ENCODE results near the gene TMC6.
A peak's percentile ranks its signal among the peaks of the same experiment; 100 is the strongest.
"Not testable (repeated sequence)": the region's sequence is repeated elsewhere in the genome, so short reads cannot be mapped to it uniquely, and the experiment has no call there.

TMC6 gene, protein sequence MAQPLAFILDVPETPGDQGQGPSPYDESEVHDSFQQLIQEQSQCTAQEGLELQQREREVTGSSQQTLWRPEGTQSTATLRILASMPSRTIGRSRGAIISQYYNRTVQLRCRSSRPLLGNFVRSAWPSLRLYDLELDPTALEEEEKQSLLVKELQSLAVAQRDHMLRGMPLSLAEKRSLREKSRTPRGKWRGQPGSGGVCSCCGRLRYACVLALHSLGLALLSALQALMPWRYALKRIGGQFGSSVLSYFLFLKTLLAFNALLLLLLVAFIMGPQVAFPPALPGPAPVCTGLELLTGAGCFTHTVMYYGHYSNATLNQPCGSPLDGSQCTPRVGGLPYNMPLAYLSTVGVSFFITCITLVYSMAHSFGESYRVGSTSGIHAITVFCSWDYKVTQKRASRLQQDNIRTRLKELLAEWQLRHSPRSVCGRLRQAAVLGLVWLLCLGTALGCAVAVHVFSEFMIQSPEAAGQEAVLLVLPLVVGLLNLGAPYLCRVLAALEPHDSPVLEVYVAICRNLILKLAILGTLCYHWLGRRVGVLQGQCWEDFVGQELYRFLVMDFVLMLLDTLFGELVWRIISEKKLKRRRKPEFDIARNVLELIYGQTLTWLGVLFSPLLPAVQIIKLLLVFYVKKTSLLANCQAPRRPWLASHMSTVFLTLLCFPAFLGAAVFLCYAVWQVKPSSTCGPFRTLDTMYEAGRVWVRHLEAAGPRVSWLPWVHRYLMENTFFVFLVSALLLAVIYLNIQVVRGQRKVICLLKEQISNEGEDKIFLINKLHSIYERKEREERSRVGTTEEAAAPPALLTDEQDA

DNA sequence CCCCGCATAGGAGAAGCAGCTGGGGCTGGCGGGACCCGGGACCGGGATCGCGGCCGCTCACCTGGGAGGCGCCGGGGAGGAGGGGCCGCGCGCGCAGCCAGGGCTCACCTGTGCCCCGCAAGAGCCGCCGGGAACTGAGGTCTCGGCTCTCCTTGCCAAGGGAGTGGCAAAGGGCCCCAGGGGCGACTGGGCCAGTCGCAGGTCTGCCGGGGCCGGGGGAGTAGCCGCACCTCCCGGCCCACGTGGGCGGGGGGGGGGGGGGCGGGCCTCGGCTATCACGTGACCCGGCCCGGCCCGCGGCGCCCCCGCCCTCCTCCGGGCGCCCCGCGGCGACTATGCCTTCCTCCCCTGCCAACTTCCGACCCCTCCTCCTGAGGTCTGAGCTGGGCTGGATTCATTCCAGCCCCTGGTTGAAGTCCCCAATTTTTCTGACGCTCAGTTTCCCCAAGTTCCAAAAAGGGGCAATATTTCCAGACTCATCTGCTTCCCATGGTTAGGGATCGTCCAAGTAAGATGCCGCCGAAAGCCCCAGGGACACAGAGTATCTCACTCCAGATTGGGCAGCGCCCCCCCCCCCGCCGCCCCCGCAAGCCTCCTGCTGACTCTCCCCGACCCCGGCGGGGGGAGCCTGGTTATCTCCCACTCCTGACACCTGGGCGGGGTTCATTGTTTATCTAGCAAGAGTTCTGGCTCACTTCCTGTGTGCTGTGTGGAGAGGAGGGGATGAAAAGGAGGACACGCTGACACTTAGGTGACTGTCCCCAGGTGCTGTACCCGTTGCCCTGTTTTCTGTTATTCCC is at the start of gene TMC6:
Gene TMC6, minus strand, starts transcription at position 205 of the 800 bp plus-strand sequence. CDS start 1,923 bp downstream, outside the sequence.
- H3K36me3 Mint-ChIP-seq = peaks cover 53% of the 10 kb centered on the region
- peak within 1 kb of the TSS; percentile 100 for H3K27ac Mint-ChIP-seq
- H3K27me3 Mint-ChIP-seq = peaks cover 4% of the 10 kb centered on the region
- no peaks in the 10 kb centered on the region for H3K9me3 Mint-ChIP-seq
- H3K4me1 Mint-ChIP-seq = peaks cover 42% of the 10 kb centered on the region
- CTCF ChIA-PET = interaction anchor here (0.9 to 11.6 kb wide), 6 partner anchors 7 to 48 kb away, joined by 3 to 108 read pairs (median 8); no protein-coding TSS in a partner anchor
- peak within 1 kb of the TSS; percentile 95 for H3K4me3 Mint-ChIP-seq
- DNase-seq = peak; percentile 86

DNA sequence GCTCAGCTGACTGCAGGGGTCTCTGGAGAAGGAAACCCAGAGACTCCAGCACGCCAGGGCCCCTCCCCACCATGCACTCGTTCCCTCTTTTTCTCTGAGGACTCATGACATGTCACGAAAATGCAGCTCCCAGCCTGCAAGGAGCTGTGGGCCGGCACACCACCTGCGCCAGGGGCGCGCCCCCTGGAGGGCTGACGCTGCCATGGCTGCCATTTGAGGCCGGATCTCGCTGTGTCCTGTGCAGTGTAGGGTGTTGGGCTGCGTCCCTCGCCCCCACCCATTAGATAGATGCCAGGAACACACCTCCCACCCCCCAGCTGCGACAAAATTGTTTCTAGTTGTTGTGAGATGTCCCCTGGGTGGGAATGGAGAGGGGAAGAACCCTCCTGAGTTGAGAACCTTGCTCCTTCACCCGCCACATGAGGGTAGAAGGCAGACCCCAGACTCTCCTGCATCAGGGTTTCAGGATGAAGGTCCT is 48.0 kb upstream of the TMC6 start:
- CTCF ChIA-PET = interaction anchor here (1.0 to 4.2 kb wide), 22 partner anchors 10 to 158 kb away, joined by 3 to 28 read pairs (median 6); partner anchors contain the start of genes AFMID, TK1 and TMC8
- peaks cover 72% of the 10 kb centered on the region for H3K4me1 Mint-ChIP-seq
- peak; percentile 83 for DNase-seq
- H3K36me3 Mint-ChIP-seq = peaks cover 59% of the 10 kb centered on the region
- no peak overlapping the region for H3K4me3 Mint-ChIP-seq
- H3K9me3 Mint-ChIP-seq = no peaks in the 10 kb centered on the region
- peak overlapping the region; percentile 19 for H3K27ac Mint-ChIP-seq
- H3K27me3 Mint-ChIP-seq = no peaks in the 10 kb centered on the region

DNA sequence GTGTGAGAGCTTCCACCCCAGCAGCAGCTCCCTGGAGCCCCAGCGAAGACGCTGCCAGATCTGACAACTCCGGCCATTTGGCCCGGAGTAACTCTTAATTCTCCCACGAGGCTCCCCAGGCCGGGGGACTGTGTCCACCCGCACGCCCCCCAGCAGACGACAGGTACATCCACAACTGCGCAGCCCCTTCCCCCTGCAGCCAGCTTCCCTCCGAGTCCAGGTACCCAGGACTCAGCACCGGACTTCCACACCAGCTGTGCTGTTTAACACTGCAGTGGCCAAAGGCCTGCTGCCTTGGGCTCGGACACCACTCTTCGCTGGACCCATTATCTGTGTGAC is 47.1 kb upstream of the TMC6 start:
- no peaks in the 10 kb centered on the region for H3K27me3 Mint-ChIP-seq
- DNase-seq = no peak
- H3K36me3 Mint-ChIP-seq = peaks cover 57% of the 10 kb centered on the region
- CTCF ChIA-PET = interaction anchor here (1.0 to 4.2 kb wide), 18 partner anchors 11 to 113 kb away, joined by 3 to 28 read pairs (median 5); partner anchors contain the start of gene TK1
- no peak overlapping the region for H3K4me3 Mint-ChIP-seq
- H3K9me3 Mint-ChIP-seq = no peaks in the 10 kb centered on the region
- H3K4me1 Mint-ChIP-seq = peaks cover 74% of the 10 kb centered on the region
- H3K27ac Mint-ChIP-seq = peak overlapping the region; percentile 19

DNA sequence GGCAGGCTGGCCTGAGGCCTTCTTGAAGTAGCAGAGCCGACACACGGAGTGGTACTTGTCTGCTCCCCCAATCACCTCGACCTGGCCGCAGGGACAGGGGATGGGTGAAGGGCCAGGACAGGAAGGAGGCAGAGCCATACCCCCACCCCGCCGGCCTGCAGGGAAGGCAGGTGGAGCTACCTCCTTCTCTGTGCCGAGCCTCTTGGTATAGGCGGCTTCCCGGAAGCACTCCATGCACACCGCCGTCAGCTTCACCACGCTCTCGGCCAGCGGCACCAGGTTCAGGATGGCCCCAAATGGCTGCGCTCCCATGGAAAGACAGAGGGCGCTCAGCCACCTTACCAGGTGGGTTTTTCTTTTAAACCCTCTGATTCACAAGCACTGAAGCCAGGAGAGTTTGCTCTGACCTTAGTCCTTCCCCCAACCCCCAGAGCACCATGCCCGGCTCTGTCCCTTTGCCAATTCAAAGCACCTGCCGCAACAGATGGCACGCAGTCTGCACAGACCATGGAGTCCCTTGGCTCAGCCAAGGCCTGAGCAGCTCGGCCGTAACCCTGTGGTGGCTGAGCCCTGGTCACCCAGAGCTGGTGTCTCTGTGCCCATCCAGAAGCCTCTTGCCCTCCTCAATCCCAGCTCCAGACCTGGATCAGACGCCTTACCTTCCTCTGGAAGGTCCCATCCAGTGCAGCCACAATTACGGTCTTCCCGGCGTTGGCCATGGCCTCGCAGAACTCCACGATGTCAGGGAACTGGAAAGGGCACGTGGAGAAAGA is 46.5 kb upstream of the TMC6 start:
- no peak for DNase-seq
- no peak overlapping the region for H3K4me3 Mint-ChIP-seq
- no peak overlapping the region for H3K27ac Mint-ChIP-seq
- peaks cover 74% of the 10 kb centered on the region for H3K4me1 Mint-ChIP-seq
- H3K9me3 Mint-ChIP-seq = no peaks in the 10 kb centered on the region
- H3K27me3 Mint-ChIP-seq = no peaks in the 10 kb centered on the region
- CTCF ChIA-PET = interaction anchor here (1.0 to 4.2 kb wide), 10 partner anchors 11 to 113 kb away, joined by 3 to 28 read pairs (median 4); partner anchors contain the start of gene TK1
- H3K36me3 Mint-ChIP-seq = peaks cover 53% of the 10 kb centered on the region

DNA sequence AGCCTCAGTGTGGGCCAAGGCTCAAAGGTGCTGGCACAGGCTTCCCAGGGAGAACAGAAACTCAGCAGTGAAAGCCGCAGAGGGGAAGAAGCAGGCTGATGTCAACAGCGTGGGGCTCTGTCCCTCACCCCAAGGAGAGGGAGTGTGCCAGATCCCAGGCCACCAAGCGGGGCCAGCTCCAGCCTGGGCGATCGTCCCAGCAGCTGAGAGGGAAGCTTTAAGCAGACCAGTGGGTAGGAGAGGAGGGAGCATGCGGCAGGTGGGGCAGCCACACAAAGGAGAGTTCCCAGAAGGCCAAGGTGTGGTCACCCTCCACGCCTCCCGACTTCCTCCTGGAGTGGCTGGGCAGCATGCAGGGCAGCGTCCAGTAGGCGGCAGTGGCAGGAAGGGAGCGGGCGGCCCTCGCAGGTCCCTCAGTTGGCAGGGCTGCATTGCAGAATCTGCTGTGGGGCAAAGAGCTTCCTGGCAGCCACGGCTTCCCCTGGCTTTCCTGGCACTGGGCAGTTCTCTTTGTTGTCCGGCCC is 45.9 kb upstream of the TMC6 start:
- Mint-ChIP-seq H3K36me3 (peaks cover 50% of the 10 kb centered on the region), H3K27me3 (no peaks in the 10 kb centered on the region), H3K4me1 (peaks cover 77% of the 10 kb centered on the region), H3K4me3 (no peak overlapping the region), H3K27ac (peak overlapping the region; percentile 87), H3K9me3 (no peaks in the 10 kb centered on the region)
- DNase-seq = no peak
- CTCF ChIA-PET = interaction anchor here (1.1 to 4.2 kb wide), 4 partner anchors 53 to 90 kb away, joined by 3 to 28 read pairs (median 4); no protein-coding TSS in a partner anchor

DNA sequence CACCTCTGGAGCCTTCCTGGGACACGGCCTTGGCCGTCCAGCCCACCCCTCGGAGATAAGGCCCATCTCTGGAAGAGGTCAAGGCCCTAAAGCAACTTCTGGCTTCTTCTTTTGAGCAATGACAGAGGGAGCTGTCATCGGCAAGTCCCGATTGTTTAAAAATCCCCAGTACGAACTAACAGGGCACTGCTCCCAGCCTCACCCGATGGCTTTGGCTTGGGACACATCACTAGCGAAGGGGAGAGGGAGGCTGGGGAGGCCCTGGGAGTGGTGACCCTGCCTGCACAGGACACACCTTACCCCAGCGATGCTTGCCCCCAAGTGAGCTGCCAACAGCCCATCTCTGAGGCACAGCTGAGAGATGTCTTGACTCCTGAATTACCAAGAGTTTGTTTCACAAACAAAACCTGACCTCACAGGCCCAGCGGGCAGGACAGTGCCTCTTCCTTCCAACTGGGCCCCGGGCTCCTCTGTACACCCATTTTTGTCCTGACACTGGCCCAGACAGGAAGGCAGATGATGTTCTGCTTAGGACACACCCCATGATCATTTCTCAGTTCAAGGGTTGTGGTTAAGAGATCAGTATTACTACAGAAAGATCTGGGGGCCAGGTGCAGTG is 44.7 kb upstream of the TMC6 start:
- Mint-ChIP-seq H3K4me3 (no peak overlapping the region), H3K27ac (peak overlapping the region; percentile 87), H3K4me1 (peaks cover 73% of the 10 kb centered on the region), H3K9me3 (no peaks in the 10 kb centered on the region), H3K36me3 (peaks cover 43% of the 10 kb centered on the region), H3K27me3 (no peaks in the 10 kb centered on the region)
- CTCF ChIA-PET = interaction anchor here (4.2 kb wide), 1 partner anchor 89 kb away, joined by 28 read pairs; no protein-coding TSS in a partner anchor
- DNase-seq = peak; percentile 58

DNA sequence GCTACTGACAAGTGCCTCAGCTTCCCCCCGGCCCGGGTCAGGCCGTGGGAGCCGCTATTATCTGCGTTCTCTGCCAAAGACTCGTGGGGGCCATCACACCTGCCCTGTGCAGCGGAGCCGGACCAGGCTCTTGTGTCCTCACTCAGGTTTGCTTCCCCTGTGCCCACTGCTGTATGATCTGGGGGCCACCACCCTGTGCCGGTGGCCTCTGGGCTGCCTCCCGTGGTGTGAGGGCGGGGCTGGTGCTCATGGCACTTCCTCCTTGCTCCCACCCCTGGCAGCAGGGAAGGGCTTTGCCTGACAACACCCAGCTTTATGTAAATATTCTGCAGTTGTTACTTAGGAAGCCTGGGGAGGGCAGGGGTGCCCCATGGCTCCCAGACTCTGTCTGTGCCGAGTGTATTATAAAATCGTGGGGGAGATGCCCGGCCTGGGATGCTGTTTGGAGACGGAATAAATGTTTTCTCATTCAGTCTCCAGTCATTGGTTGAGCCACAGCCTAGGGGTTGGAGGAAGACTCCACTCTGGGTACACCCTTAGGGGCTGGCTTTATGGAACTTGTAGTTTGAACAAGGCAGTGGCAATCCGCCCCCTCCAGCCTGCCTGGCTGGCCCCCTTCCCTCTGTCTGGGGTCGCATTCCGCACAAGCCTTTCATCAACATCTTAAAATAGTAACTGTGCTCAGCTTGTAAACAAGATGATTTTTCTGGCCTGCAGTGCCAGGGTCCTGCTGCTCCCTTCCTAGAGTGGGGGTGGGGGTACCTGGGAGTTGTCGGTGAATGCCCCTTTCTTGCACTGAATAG is 43.9 kb upstream of the TMC6 start:
- DNase-seq = peak; percentile 39
- Mint-ChIP-seq H3K27me3 (no peaks in the 10 kb centered on the region), H3K4me1 (peaks cover 73% of the 10 kb centered on the region), H3K9me3 (no peaks in the 10 kb centered on the region), H3K27ac (peak overlapping the region; percentile 87), H3K4me3 (no peak overlapping the region), H3K36me3 (peaks cover 43% of the 10 kb centered on the region)
- CTCF ChIA-PET = interaction anchor here (1.3 kb wide), 1 partner anchor 12 kb away, joined by 3 read pairs; no protein-coding TSS in a partner anchor

DNA sequence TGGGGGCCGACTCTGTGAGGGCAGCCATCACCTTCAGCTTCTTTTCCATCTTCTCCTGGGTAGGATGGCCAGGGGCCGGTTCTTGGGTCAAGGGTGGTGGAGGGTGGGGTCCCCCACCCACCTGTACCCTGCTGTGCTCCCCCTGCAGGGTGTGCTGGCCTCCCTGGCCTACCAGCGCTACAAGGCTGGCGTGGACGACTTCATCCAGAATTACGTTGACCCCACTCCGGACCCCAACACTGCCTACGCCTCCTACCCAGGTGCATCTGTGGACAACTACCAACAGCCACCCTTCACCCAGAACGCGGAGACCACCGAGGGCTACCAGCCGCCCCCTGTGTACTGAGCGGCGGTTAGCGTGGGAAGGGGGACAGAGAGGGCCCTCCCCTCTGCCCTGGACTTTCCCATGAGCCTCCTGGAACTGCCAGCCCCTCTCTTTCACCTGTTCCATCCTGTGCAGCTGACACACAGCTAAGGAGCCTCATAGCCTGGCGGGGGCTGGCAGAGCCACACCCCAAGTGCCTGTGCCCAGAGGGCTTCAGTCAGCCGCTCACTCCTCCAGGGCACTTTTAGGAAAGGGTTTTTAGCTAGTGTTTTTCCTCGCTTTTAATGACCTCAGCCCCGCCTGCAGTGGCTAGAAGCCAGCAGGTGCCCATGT is 43.2 kb upstream of the TMC6 start:
- DNase-seq, H3K27me3 Mint-ChIP-seq, H3K9me3 Mint-ChIP-seq: not testable (repeated sequence)
- CTCF ChIA-PET = interaction anchor here (1.3 kb wide), 1 partner anchor 12 kb away, joined by 3 read pairs; no protein-coding TSS in a partner anchor
- peak overlapping the region; percentile 87 for H3K27ac Mint-ChIP-seq
- peaks cover 69% of the 10 kb centered on the region for H3K4me1 Mint-ChIP-seq
- H3K4me3 Mint-ChIP-seq = peak overlapping the region; percentile 18
- peaks cover 43% of the 10 kb centered on the region for H3K36me3 Mint-ChIP-seq

DNA sequence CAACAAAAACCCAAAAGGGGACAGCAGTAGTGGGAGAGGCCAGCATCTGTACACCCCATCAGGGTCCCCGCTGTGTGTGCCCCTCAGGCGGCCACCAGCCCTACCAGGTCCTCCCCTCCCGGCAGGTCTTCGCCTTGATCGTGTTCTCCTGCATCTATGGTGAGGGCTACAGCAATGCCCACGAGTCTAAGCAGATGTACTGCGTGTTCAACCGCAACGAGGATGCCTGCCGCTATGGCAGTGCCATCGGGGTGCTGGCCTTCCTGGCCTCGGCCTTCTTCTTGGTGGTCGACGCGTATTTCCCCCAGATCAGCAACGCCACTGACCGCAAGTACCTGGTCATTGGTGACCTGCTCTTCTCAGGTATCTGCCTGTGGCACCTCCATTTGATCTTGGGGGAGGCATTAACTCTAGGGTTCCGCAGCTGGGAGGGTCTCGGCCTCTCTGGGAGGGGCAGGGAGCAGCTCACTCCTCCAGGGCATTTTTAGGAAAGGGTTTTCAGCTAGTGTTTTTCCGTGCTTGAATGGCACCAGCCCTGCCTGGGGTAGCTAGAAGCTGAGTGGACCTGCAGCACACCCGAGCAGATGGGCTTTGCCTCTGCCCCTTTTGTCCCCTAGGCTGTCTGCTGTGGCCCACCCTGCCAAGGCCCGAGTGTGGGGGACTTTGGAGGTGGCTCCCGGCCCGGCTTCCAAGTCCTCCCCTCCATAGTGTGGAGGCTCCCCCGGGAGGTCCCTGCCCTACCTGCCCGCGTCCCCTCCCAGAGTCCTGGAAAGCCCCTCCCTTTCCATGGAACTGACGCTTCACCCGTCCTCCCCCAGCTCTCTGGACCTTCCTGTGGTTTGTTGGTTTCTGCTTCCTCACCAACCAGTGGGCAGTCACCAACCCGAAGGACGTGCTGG is 42.4 kb upstream of the TMC6 start:
- no peak for DNase-seq
- Mint-ChIP-seq H3K4me1 (peaks cover 61% of the 10 kb centered on the region), H3K36me3 (peaks cover 36% of the 10 kb centered on the region), H3K9me3 (no peaks in the 10 kb centered on the region), H3K4me3 (peak overlapping the region; percentile 18), H3K27me3 (peaks cover 10% of the 10 kb centered on the region), H3K27ac (peak overlapping the region; percentile 33)
- CTCF ChIA-PET = no interaction called here

DNA sequence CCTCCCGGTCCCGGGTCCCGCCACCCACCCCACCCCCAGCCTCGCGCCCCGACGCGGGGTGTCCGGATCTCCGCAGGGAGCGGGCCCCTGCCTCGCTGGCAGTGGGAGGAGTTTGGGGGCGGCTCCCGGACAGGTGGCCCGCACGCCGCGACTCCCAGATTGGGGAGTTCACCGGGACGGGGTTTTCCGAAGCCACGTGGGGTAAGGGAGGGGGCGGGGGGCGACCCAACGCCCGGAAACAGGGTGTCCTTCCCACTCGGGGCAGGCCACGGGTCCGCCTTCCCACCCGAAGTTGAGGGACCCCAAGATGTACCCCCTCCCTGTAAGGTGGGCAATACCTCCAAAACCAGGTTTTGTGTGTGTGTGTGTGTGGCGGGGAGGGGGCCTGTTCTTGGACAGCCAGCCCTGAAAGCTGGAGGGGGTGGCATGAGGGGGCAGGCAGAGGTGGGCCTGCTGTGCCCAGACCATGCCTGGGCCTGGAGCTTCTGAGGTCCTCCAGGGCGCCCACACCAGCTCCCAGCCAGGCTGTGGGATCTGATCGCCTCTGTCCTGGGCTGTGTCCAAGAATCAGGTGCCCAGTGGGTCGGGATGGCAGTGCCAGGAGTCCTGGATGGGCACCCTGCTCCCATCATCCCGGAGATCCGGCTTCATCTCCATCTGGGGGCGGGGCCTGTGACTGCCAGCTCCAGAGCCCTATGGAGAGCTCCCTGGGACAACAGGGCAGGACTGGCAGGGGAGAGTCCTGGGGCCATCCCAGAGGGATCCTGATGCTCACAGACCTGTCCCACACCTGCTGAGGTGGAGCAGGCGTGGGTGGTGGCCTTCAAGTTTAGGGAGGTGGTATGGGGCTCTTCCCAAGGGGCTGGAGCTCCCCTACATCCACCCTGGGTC is 40.6 kb upstream of the TMC6 start:
- H3K4me3 Mint-ChIP-seq = peak overlapping the region; percentile 66

More for the DNA sequence above, 40.6 kb upstream of the TMC6 start:
- H3K9me3 Mint-ChIP-seq = no peaks in the 10 kb centered on the region
- peaks cover 27% of the 10 kb centered on the region for H3K36me3 Mint-ChIP-seq
- peak overlapping the region; percentile 55 for H3K27ac Mint-ChIP-seq
- peaks cover 24% of the 10 kb centered on the region for H3K27me3 Mint-ChIP-seq
- CTCF ChIA-PET = interaction anchor here (0.5 to 1.5 kb wide), 4 partner anchors 9 to 82 kb away, joined by 3 to 4 read pairs (median 4); no protein-coding TSS in a partner anchor
- peaks cover 49% of the 10 kb centered on the region for H3K4me1 Mint-ChIP-seq
- DNase-seq = peak; percentile 74
